Activated naive CD8-positive, alpha-beta T cell treated with anti-CD3 and anti-CD28 coated beads for 36 hours (primary cell): ENCODE data around the gene ACAP1. TPM values are rescaled to one million over a fixed set of nuclear protein-coding genes. Genes with fewer than 3 reads are reported as not detected.

ENCODE experiments used
- DNase-seq: peaks from one replicate; pipeline ENCODE4 v3.0.0; 2021
- H3K27ac Mint-ChIP-seq: one replicate; pipeline ENCODE4 v1.8.0; 2022; ENCODE audit warnings: mild to moderate bottlenecking, moderate library complexity, mixed read lengths
- H3K27me3 Mint-ChIP-seq: one replicate; pipeline ENCODE4 v1.8.0; 2022; ENCODE audit warnings: mild to moderate bottlenecking, mixed read lengths
- H3K36me3 Mint-ChIP-seq: one replicate; pipeline ENCODE4 v1.8.0; 2021; ENCODE audit warnings: mild to moderate bottlenecking, mixed read lengths
- H3K4me1 Mint-ChIP-seq: one replicate; pipeline ENCODE4 v1.8.0; 2021; ENCODE audit warnings: mixed read lengths
- H3K4me3 Mint-ChIP-seq: one replicate; pipeline ENCODE4 v1.8.0; 2022; ENCODE audit warnings: mild to moderate bottlenecking, moderate library complexity, mixed read lengths
- H3K9me3 Mint-ChIP-seq: one replicate; pipeline ENCODE4 v1.8.0; 2022; ENCODE audit warnings: mixed read lengths
- total RNA-seq, 2 experiments: library from RNA; stranded (reverse); gene quantifications; one replicate each; pipeline ENCODE4 v1.2.3, GENCODE V29; 2021

The ACAP1 gene
- total RNA-seq, 2 experiments from 2014 or later, result 235 to 238 TPM

GRCh38 chr17:7374353-7374752 is 38.0 kb downstream of the ACAP1 start:
- DNase-seq, result no peak
- H3K4me3 Mint-ChIP-seq, result no peak overlapping the region
- peaks cover 3% of the 10 kb centered on the region for H3K36me3 Mint-ChIP-seq
- H3K4me1 Mint-ChIP-seq, result no peaks in the 10 kb centered on the region
- H3K27me3 Mint-ChIP-seq, result peaks cover 27% of the 10 kb centered on the region
- H3K27ac Mint-ChIP-seq, result no peak overlapping the region
- peaks cover 4% of the 10 kb centered on the region for H3K9me3 Mint-ChIP-seq

GRCh38 chr17:7379134-7379533 is 42.8 kb downstream of the ACAP1 start:
- H3K9me3 Mint-ChIP-seq, result peaks cover 5% of the 10 kb centered on the region
- peaks cover 6% of the 10 kb centered on the region for H3K36me3 Mint-ChIP-seq
- peaks cover 58% of the 10 kb centered on the region for H3K27me3 Mint-ChIP-seq
- peaks cover 5% of the 10 kb centered on the region for H3K4me1 Mint-ChIP-seq
- DNase-seq, result no peak
- no peak overlapping the region for H3K27ac Mint-ChIP-seq
- H3K4me3 Mint-ChIP-seq, result no peak overlapping the region

- no peak for DNase-seq
- Mint-ChIP-seq H3K27ac (no peak overlapping the region), H3K27me3 (peaks cover 52% of the 10 kb centered on the region), H3K4me1 (peaks cover 10% of the 10 kb centered on the region), H3K36me3 (peaks cover 8% of the 10 kb centered on the region), H3K9me3 (peaks cover 5% of the 10 kb centered on the region), H3K4me3 (no peak overlapping the region)
Observed at GRCh38 chr17:7380321-7380720, 44.0 kb downstream of the ACAP1 start.

GRCh38 chr17:7380855-7381683 is 44.7 kb downstream of the ACAP1 start, which contains the start of gene TNK1:
TNK1 (plus strand) TSS chr17:7381089; CDS start chr17:7382927, 1,838 bp downstream.
- H3K4me1 Mint-ChIP-seq, result peaks cover 10% of the 10 kb centered on the region
- H3K27me3 Mint-ChIP-seq, result peaks cover 52% of the 10 kb centered on the region
- peaks cover 5% of the 10 kb centered on the region for H3K9me3 Mint-ChIP-seq
- H3K27ac Mint-ChIP-seq, result no peak within 1 kb of the TSS
- peaks cover 8% of the 10 kb centered on the region for H3K36me3 Mint-ChIP-seq
- H3K4me3 Mint-ChIP-seq, result no peak within 1 kb of the TSS
- DNase-seq, result no peak

- no peak overlapping the region for H3K27ac Mint-ChIP-seq
- H3K27me3 Mint-ChIP-seq, result peaks cover 39% of the 10 kb centered on the region
- H3K4me1 Mint-ChIP-seq, result peaks cover 10% of the 10 kb centered on the region
- peaks cover 8% of the 10 kb centered on the region for H3K36me3 Mint-ChIP-seq
- DNase-seq, result no peak
- peaks cover 5% of the 10 kb centered on the region for H3K9me3 Mint-ChIP-seq
- H3K4me3 Mint-ChIP-seq, result no peak overlapping the region
Observed at GRCh38 chr17:7382901-7383300, 46.6 kb downstream of the ACAP1 start.

GRCh38 chr17:7383371-7383741 is 47.0 kb downstream of the ACAP1 start:
- H3K36me3 Mint-ChIP-seq, result peaks cover 8% of the 10 kb centered on the region
- peaks cover 36% of the 10 kb centered on the region for H3K27me3 Mint-ChIP-seq
- H3K4me3 Mint-ChIP-seq, result peak overlapping the region; percentile 27
- H3K27ac Mint-ChIP-seq, result peak overlapping the region; percentile 40
- peaks cover 10% of the 10 kb centered on the region for H3K4me1 Mint-ChIP-seq
- no peak for DNase-seq
- H3K9me3 Mint-ChIP-seq, result peaks cover 5% of the 10 kb centered on the region

GRCh38 chr17:7383742-7384488 is 47.6 kb downstream of the ACAP1 start:
- peaks cover 5% of the 10 kb centered on the region for H3K9me3 Mint-ChIP-seq
- peak; percentile 83 for DNase-seq
- peak overlapping the region; percentile 83 for H3K4me3 Mint-ChIP-seq
- H3K27ac Mint-ChIP-seq, result peak overlapping the region; percentile 88
- H3K36me3 Mint-ChIP-seq, result peaks cover 10% of the 10 kb centered on the region
- peaks cover 10% of the 10 kb centered on the region for H3K4me1 Mint-ChIP-seq
- peaks cover 35% of the 10 kb centered on the region for H3K27me3 Mint-ChIP-seq

GRCh38 chr17:7384489-7385081 is 48.3 kb downstream of the ACAP1 start:
- Mint-ChIP-seq H3K27me3 (peaks cover 29% of the 10 kb centered on the region), H3K27ac (peak overlapping the region; percentile 88), H3K4me3 (peak overlapping the region; percentile 83)

GRCh38 chr17:7388856-7389255 is 52.5 kb downstream of the ACAP1 start:
- DNase-seq, result no peak
- Mint-ChIP-seq H3K4me1 (peaks cover 21% of the 10 kb centered on the region), H3K36me3 (peaks cover 15% of the 10 kb centered on the region), H3K27ac (no peak overlapping the region), H3K27me3 (no peaks in the 10 kb centered on the region), H3K9me3 (no peaks in the 10 kb centered on the region), H3K4me3 (no peak overlapping the region)

More at GRCh38 chr17:7384489-7385081, 48.3 kb downstream of the ACAP1 start:
- no peak for DNase-seq
- Mint-ChIP-seq H3K9me3 (no peaks in the 10 kb centered on the region), H3K36me3 (peaks cover 7% of the 10 kb centered on the region), H3K4me1 (peaks cover 10% of the 10 kb centered on the region)

GRCh38 chr17:7389924-7390910 is 53.9 kb downstream of the ACAP1 start:
- Mint-ChIP-seq H3K27ac (no peak overlapping the region), H3K36me3 (peaks cover 12% of the 10 kb centered on the region), H3K4me1 (peaks cover 21% of the 10 kb centered on the region), H3K27me3 (no peaks in the 10 kb centered on the region), H3K4me3 (no peak overlapping the region), H3K9me3 (no peaks in the 10 kb centered on the region)
- DNase-seq, result no peak

- peaks cover 24% of the 10 kb centered on the region for H3K4me1 Mint-ChIP-seq
- H3K27ac Mint-ChIP-seq, result no peak overlapping the region
- no peaks in the 10 kb centered on the region for H3K9me3 Mint-ChIP-seq
- H3K27me3 Mint-ChIP-seq, result no peaks in the 10 kb centered on the region
- H3K4me3 Mint-ChIP-seq, result no peak overlapping the region
- no peak for DNase-seq
- H3K36me3 Mint-ChIP-seq, result peaks cover 12% of the 10 kb centered on the region
Observed at GRCh38 chr17:7391307-7391706, 55.0 kb downstream of the ACAP1 start.

GRCh38 chr17:7392696-7393612 is 56.6 kb downstream of the ACAP1 start:
- Mint-ChIP-seq H3K4me3 (peak overlapping the region; percentile 94), H3K36me3 (peaks cover 12% of the 10 kb centered on the region), H3K4me1 (peaks cover 24% of the 10 kb centered on the region), H3K9me3 (no peaks in the 10 kb centered on the region), H3K27ac (peak overlapping the region; percentile 52), H3K27me3 (no peaks in the 10 kb centered on the region)
- no peak for DNase-seq

GRCh38 chr17:7393613-7394451 is 57.5 kb downstream of the ACAP1 start:
- H3K4me3 Mint-ChIP-seq, result peak overlapping the region; percentile 94

More at GRCh38 chr17:7393613-7394451, 57.5 kb downstream of the ACAP1 start:
- DNase-seq, result peak; percentile 42
- H3K4me1 Mint-ChIP-seq, result peaks cover 24% of the 10 kb centered on the region
- peak overlapping the region; percentile 92 for H3K27ac Mint-ChIP-seq
- peaks cover 11% of the 10 kb centered on the region for H3K36me3 Mint-ChIP-seq
- H3K27me3 Mint-ChIP-seq, result no peaks in the 10 kb centered on the region
- H3K9me3 Mint-ChIP-seq, result no peaks in the 10 kb centered on the region
